HK-2 (cell line): ENCODE measurements around the gene GABRB1.

Source experiments
- DNase-seq: peaks from one replicate; pipeline ENCODE4 v3.0.0-alpha.2; 2018; ENCODE audit not compliant: unreplicated experiment

The GABRB1 gene

DNA sequence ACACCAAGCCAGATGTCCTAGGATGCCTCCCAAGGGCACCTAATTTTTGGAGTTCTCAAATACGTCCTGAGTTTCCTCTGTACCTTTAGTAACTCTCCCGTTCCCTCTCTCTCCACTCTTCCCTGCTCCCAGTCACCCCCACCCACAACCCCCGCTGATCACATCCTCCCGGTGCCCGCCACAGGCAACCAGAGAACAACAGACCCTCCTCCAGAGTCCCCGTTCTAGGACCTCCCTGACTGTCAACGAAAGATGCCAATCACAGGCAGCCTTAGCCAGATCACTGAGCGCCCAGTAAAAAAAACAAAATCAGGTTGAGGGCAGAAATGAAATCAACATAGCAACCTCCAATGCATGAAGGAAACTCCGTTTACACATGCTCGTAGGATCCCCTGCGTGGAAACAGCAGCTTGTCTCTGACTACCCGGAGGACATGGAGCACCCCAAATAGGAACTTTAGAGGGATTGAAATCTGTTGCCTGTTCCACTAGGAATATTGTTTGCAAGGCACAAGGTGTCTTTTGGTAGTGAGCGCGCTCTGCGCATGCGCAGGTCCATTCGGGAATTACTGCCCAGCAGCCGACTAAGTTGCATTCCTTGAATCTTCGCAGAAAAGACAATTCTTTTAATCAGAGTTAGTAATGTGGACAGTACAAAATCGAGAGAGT lies at the start of gene GABRB1:
Gene GABRB1, plus strand, starts transcription at position 557 of the 668 bp plus-strand sequence.
- peak; percentile 21 for DNase-seq

DNA sequence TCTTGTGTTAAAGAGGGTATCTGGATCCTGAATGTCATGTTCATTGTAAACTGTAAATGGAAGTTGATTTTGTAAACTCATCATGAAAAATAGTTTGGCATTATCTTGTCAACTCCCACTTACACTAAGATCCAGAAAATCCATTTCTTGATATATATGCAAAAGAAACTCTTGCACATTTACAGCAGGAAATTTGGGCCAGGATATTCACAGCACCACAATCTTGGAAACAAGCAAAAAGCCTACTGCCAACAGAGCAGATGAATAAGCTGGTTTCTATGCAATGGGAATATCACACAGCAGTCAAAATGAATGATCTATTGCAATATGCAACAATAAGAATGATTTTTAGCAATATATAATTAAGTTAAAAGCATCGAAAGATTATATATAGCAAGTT lies 46.6 kb upstream of the GABRB1 start:
- no peak for DNase-seq

DNA sequence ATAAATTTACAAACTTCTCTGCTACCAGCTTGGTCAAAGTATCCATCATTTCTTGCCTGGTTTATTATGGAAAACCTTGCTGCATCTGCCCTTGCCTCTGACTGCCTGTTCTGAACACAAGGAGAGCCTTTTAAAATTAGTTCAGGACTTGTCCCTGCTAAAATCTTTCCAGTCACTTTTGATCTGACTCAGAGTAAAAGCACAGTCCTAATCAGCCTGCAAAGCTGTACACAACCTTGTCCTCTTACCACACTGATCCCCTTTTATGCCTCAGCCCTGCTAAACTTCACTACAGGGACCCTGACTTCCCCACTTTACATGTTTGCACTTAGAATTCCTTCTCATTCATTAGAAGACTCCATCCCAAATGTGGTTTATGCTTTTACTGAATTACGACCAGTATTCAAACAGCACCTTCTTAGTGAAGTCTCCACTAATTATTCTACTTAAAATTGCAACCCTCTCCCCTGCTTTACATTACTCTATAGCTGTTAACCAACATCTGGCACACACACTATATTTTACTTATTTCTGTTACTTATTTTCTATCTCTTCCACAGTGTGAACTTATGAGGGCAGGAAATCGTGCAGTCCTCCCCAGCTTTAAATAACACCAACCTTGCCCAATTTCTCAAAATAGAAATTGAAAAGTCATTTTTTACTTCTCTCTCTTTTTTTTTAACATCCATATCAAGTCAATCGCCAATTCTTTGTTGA lies 44.3 kb upstream of the GABRB1 start:
- DNase-seq, result no peak

DNA sequence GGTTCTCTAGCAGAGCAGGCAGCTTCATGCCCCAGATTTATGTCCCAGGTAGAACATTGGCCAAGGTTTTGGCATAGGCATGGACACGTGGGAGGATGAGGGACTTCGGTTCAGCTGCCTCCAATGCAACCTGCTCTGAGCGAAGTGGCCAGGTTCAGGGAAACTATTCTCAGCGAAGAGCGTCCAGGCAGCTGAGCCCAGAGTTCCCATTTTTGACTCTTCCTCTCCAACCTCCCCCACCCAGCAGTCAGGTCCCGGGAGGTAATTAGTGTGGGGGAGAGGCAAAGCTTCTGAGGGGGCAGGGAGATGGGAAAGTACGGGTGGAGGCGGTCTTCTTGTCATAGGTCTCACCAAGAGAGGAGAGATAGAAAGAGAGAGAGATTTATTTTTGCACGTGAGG lies 39.0 kb upstream of the GABRB1 start:
- DNase-seq, result no peak

DNA sequence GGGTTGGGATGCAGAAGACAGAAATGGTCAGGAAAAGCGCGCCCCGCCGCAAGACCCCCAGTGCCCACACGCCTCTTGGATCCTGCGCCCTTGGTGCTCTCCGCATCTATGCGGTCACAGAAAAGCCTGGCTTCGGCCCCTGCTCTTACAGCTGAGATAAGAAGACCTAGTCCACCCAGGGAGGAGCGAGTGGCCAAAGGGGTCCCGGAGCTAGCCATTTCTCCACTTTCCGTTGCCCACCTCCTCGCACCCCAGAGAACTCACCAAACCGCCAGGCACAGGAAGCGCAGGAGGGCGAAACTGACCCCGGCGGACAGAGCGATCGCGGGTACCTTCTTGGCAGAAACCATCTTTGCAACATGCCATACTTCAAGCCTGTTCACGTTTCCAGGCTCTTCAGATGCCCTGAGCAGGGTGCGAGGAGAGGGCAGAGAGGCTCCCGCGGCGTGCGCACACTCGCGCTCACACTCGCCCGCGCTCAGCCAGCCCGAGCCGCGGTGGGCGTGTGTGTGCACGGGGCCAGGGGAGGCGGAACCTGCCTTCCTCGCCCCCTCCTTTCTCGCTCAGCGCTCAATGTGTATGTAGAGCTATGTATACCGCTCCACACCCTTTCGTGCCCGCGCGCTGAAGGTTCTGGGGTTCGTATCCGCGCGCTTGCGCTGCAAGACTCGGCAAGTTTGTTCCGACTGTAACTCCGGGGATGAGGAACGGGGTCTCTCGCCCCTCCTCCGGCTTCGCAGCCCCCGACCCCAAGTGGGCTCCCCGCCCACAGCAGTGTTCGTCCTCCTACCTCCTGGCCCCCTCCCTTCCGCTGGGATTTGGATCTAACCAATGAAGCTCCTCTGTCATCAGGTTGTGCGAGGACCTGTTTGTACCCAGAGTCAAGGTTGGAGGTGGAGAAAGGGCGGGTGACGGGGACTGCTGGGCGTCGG lies 38.0 kb upstream of the GABRB1 start, which contains the start of gene GABRA4:
Gene GABRA4, minus strand, starts transcription at position 507 of the 932 bp plus-strand sequence. Its CDS starts 157 bp downstream, at position 350.
- DNase-seq, result no peak

DNA sequence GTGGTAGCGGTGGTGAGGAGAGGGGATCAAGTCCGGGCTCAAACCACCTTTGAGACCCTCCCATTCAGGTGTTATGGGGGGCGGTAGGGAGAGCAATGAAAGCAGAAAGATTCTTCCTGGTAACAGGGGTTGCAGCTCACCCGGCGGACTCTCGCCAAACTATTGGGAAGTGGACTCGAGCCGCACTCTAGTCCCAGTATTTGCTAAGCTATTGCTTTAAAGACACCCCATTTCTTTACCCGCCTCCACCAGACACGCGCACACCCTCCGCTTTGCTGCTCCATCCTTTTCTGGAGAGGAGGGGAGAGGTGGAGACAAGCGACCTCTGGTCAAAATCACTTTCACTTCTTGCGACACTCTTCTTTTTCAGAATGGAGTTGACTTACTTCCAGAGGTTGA lies 37.4 kb upstream of the GABRB1 start:
- no peak for DNase-seq

DNA sequence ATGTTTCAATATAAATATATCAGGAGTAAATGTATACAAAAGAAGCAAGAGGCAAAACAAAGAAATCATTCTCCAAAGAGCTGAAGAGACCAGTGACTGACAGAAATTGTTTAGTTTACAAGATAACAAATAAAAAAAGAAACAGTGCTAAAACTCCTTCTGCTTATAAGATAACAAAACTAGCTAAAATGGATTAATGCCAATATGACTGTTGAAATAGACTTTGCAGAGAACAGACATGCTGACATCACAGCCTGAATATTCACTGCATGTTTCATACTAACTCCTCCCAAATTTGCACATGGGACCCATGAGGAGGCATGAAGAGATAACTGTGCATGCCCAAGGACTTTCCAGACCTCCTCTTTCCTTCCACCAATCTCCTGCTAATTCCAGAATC lies 31.8 kb upstream of the GABRB1 start:
- no peak for DNase-seq

DNA sequence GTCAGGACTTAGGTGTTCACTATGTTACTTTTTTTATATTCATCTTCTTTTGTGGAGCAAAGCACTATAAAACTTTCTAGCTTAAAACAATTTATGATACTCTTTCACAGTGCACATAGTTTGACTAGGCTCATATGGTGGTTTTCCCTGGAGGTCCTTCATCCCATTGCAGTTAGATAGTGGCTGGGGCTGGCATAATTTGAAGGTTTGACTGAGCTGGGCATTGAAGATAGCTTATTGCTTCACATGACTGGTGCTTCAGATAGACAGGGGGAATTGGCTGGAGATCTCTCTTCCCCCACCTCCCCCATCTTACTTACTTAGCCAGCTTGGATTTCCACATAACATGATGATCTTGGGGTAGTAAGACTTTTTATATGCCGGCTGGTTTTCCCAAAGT lies 31.0 kb upstream of the GABRB1 start:
- no peak for DNase-seq

DNA sequence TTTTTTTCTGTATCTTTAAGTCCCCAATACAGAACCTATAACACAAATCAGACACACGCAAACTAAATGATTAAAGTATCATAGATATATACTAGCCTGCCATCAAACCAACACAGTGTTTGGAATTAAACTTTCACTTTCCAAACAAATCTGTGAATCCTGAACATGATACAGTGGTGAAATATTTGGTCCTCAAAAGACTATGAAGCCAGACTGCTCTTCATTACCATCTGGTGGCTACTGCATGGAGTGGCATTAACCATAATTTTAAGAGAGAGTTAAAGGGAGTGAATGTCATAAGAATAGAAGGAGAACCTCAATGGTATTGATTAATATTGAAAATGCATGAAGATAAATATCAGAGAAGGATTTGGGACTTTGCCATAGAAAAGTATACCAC lies 28.8 kb upstream of the GABRB1 start:
- no peak for DNase-seq

DNA sequence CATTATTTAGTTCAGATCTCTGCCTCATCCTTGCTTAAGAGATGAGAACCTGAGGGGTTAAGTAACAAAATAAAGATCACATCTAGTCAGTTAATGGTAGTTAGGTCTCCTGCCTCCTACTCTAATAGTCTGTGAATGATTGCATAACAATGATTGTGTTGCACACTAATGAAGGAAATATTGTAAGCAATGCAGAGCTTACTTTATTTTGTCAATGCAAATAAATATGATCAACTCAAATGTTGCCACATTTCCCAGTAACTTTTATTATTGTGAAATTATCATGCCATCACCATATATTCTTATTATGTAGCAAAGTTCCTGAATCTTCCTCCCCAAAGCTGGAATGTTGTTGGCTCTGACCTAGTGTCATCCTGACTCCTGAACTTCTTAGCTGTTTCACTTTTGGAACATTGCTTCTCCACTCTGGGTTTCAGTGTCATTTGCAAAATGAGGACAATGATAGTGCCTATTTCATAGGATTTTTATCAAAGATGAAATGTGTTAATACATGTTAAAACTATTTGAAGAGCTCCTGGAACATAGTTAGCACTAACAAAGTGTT lies 20.9 kb upstream of the GABRB1 start:
- no peak for DNase-seq

DNA sequence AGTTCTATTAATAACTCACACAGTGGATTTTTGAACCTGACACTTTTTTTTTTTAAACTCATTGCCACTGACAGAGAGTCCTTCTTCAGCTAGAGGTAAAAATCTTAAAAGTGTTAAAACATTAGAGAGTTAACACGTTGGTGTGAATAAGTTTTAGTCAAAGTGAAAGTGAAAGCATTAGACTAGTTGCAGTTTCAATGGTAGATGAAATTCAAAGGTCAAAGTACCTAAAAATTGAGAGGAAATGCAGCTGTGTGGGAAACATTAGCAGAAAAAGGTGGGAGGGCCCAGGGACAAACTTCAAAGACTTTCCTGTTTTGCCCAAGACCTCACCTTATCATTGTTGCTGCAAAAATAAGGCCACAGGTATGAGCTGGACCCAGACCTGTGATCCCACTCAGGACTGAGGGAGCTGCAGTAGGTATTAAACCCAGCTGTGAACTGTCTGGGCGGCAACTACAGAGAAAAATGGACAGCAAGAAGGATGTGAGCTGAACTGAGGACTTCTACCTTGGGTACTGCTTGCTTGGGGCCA lies 20.4 kb upstream of the GABRB1 start:
- DNase-seq, result no peak

DNA sequence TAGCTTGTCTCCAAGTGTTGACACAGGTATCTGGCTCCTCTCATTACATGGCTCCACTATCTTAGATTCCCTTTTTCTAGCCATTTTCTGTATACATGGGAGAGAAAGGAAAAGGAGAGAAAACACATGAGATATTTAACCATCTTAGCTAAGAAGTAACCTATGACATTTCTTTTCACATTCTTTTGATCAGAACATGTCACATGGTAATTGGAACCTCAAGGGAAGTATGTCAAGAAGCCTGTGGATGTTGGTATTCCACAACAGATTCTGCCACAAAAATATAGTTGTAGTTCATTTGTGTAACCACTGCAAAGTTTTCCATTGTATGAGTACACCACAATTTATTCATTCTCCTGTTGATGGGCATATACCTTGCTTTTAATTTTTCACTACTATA lies 18.7 kb upstream of the GABRB1 start:
- DNase-seq, result no peak

DNA sequence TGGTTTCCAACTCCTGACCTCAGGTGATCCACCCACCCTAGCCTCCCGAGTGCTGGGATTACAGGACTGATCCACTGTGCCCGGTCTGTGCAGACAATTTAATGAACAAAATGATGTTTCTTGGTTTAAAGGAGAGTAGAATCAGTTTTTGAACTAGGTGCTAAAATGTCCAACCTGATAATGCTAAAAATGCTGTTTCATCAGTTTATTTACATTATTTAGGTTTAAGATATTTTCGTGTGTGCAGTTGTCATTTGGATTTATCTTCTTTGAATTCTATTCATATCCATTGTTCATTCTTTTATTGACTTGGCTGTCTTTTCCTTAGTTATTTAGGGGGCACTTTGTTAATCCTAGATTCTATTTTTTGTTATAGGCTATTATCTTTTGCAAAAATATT lies 18.0 kb upstream of the GABRB1 start:
- DNase-seq, result no peak

DNA sequence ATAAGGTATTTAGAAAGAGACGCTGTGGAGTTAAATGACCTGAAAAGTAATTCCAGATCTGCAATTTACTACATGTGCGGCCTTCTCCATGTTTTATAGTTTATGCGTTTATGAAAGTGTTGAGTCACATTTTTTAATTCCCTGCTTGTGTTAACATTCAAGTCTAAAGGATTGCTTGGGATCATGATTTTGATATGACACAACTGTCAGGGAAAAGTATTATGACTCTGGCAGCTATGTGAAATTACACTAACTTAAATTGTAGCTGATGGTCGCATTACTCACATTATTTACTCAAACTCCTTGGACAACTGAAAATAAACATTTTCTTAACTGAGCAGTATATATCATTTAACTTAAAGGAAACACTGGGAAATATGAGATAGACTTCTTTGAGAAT lies 14.3 kb upstream of the GABRB1 start:
- DNase-seq, result no peak

DNA sequence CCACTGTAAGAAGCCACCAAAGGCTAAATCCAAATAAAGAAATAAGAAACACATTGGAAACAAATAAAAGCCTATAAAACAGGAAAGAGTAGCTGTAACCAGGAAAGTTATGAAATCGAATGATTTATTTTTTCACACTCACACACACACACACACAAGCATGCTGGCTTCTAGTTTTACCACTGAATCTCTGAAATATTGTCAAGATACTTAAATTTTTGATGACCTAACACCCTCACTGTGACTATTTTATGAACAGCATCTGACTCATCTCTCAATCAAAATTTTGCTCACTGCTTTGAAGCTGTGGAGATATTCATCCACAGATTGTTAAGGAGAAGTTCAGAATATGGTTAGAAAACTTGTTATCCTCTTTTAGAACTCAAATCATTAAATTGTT lies 13.9 kb upstream of the GABRB1 start:
- DNase-seq, result no peak

DNA sequence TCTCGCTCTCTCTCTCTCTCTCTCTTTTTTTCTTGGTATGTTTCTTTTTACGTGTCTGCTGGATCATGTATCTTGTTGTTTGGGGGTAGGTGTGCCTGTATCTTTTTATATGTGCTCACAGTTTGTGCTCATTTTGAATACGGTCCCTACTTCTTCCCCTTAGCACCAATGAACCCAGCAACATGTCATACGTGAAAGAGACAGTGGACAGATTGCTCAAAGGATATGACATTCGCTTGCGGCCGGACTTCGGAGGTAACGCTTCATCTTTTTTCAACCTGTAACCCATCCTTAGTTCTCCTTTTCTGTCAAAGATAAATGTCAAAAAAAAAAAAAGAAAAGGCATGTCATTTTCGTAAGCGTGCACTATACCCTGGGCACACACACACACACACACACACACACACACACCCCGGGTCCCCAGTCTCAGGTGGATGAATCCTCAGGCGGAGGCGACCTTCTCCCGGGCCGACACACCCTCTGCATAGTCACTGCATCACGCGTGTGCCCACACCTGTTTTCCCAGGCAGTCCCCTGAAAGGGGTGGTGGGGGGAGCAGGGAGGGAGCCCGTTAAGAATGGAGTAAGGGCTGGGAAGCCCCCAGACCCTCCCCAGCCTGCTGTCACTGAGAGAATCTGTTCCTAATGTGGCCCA lies 511 bp downstream of the GABRB1 start:
- DNase-seq, result no peak

DNA sequence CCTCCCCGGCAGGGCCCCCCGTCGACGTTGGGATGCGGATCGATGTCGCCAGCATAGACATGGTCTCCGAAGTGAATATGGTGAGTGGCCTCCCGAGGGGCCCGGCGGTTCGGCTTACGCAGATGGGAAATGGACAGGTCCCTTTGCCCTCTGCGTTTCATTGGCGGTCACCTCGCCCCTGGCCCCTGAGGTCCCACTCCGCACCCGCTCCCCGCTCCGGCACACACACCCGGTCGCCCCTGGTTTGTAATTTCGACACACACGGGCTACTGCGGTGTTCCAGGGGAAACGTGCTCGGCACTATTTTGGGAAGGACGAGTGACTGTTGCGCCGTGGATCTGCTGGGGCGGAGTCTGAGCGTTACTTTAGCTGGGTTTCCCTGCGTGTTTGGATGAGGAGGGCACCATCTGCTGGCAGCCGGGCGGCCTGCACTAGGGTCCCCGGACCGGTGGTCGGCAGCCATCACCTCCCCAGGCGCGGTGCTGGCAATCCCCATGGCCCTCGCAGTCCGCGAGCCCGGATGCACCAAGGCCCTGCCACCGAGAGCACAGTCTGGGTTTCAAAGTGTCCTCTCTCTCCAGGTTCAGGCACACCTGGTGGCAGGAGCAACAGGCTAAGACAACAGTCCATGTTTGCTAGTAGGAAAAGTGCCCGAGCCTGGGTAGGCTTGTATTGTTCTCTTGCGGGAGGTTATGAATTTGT lies 1.2 kb downstream of the GABRB1 start:
- peak; percentile 66 for DNase-seq

DNA sequence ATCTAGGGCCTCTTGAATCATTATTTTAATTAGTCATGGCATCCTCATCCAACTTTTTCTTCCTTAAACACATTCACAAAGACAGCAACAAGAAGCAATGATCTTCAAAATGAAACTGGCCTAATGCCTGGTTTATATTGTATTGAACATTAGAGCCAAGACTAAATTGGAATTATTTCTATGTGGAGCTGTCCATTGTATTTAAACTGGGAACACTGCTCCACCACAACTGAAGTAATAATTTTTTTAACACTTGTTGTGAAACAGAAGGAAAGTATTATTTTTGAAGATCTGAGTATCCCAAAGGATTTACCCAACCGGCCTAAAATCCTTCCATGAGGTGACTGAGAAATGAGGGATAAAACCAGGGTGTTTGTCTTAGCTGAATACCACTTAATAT lies 6.9 kb downstream of the GABRB1 start:
- no peak for DNase-seq

DNA sequence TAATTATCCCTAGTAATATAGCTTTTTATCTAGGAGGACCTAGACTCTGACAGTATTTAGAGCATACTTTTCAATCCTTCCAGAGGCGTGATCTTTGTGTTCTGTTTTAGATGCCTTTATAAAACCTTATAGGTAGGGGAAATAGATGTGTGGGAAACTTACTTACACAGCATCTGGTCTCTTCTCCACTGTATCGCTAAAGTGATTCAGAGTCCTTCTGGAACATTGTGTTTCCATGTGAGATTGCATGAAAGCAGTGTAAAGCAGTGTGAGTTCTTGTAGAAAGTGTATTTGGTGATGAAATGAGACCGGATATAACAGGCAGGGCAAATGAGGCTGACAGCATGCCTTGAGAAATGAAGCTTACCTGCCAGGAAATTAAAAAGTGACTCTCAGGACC lies 9.5 kb downstream of the GABRB1 start:
- no peak for DNase-seq

DNA sequence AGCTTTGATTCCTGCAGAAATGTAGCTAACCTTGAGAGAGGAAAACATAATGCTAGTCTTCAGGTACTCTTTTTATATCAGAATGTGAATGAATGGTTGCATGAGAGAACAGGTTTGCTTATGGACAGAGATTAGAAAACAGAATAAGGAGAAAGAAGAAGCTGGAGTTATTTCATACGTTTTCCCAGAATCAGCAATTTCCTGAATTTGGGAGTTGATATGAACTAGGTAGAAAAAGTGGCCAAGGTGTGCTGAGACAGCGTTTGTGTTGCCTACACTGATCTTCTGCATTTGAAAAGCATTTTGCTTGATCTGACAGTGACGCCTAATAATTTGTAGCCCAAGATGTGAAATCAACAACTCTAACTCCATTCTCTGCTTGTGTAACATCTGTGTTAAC lies 12.5 kb downstream of the GABRB1 start:
- DNase-seq, result no peak

DNA sequence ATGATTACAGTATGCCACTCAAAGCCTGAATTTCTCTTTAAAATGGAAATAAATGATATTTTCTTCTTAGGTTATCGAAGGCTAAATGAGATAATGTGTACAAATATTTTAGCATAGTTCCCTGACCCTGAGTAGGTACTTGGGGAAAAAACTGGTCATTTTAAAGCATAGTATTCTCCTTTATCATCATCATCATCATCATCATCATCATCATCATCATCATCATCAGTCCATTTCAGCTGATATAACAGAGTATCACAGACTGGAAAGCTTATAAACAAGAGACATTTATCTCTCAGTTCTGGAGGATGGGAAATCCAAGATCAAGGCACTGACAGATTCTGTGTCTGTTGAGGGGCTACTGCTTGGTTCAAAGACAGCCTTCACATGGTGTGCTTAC lies 13.9 kb downstream of the GABRB1 start:
- no peak for DNase-seq
